Tongue (tissue), 2 donors: ENCODE measurements around the gene HES2. TPM values are rescaled to one million over a fixed set of nuclear protein-coding genes. Genes with fewer than 3 reads are reported as not detected.
"Not testable (repeated sequence)": the region's sequence is repeated elsewhere in the genome, so short reads cannot be mapped to it uniquely, and the experiment has no call there.

Experiments used
- DNase-seq: peaks from one replicate; pipeline ENCODE4 v3.0.0-alpha.2; 2015
- total RNA-seq: library from RNA; depleted of rRNA; stranded (reverse); fragments of >200 nt; gene quantifications from one replicate; pipeline ENCODE4 v1.2.3, GENCODE V29; 2014

The HES2 gene
- total RNA-seq, 1 donor from 2014 or later = 3.2 TPM

DNA sequence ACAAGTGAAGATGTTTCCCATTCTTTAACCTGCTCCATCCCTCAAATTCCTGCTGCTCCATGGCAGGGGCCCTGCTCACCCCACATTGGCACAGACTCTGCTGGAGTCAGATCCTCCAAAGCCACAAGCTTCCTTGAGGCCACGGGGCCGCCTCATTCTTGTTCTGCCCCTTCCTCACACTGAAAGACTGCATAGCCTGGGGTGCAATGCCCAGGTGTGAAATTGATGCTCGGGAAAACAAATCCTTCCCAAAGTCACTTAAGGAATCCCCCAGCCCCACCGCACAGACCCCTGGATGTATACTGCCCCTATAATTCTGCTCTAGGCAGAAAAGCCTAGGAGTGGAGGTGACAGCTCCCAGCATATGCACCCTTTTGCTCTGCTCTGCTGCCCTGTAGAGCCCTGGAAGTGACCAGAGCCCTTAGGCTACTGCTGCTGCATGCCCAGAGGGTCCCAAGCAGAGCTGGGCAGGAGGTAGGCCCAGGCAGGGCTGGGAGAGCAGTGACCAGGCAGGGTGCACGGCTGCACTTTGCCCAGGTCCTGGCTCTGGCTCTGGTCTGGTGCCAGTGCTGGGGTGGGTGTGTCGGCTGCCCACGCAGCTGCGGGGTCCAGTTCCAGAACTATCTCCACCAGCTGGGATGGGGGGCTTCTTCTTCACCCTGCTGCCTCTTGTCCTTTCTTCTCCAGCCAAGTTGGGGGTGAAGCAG, 1.6 kb downstream of the HES2 start:
- DNase-seq = no peak

DNA sequence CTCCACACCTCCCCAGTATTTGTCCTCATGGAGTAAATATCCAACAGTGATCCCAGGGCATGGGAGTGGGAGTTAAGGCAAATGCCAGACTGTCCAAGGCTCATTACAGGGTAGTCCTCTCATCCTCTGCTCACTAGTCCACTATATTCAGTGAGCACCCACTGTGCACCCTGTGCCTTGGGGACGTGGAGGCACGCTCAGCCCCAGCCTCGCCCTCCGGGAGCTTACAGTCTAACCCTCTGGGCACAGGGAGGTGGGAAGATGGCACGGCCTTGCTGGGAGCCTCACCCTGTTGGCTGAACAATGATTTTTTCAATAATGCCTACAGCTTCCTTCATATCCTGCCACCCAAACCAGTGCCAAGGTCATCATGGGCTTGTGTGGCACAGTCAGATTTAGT, 2.8 kb downstream of the HES2 start:
- no peak for DNase-seq

DNA sequence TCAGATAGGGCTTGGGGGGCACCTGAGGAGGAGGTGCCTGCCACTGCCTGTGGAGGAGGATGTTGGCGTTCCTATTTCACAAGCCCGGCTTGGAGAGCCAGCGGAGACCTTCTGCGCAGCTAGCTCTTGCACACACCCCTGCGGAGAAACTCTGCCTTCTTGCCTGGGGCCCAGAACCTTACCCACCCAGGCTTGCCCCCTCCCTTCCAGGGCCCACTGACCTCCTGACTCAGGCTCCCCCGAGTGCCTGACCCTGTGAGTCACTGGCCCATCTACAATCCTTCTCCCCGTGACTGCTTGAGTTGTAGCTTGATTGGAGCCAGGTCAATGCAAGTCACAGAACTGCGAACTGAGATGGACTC, 3.4 kb downstream of the HES2 start:
- DNase-seq = no peak

DNA sequence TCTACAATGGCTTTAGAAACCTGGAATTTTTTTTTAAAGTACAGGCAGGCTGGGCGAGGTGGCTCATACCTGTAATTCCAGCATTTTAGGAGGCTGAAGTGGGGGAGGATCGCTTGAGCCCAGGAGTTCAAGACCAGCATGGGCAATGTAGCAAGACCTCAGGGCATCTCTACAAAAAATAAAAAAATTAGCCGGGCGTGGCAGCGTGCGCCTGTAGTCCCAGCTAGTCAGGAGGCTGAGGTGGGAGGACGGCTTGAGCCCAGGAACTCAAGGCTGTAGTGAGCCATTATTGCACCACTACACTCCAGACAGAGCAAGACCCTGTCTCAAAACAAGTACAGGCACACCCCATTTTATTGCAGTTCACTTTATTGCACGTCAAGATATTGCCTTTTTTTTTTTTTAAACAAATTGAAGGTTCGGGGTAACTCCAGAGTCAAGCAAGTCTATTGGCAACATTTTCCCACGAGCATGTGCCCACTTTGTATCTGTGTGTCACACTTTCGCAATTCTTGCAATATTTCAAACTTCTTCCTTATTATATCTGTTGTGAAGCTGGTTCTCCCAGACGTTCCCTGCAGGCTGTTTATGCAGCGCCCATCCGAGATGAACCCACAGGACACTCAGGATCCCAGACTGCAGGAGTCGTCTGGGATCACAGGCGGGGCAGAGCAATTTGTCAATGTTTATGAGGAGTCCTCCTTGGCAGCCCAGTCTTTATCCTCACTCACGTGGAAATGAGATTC, 4.7 kb downstream of the HES2 start:
- no peak for DNase-seq

DNA sequence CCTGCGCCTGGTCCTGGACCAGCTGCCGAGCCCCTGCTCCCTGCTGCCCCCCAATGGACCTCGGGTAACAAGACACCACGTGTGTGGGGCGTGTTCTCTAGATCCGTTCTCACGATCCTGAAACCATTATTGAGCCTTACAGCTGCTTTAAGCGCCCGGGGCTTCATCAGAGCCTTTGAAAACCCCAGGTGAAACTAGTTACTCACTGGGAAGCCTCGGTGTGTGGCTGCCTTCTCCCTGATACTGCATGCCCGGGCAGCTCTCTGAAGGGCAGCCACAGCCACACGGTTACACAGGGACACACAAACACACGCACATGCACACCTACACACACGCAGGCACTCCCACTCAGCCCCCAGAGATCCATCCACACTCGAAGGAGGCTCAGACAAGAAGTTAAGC, 5.3 kb downstream of the HES2 start:
- peak; percentile 69 for DNase-seq

DNA sequence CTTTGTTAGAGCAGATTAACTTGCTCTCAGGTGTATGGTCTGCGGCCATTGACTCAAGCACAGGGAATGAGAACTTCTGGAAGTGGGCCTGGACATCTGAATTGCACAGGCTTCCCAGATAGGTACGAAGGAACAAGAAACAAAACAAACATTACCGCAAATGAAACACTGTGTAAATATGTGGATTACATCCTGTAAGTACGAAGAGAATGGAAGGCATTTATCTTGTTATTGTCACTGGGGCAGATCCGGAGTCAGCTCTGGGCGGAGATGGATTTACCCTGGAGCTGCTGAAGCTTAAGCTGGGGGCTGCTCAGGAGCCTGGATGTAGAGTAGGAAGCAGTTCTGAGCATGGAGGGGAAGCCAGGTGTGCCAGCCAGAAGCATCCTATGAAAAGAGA, 6.8 kb downstream of the HES2 start:
- DNase-seq = peak; percentile 16

DNA sequence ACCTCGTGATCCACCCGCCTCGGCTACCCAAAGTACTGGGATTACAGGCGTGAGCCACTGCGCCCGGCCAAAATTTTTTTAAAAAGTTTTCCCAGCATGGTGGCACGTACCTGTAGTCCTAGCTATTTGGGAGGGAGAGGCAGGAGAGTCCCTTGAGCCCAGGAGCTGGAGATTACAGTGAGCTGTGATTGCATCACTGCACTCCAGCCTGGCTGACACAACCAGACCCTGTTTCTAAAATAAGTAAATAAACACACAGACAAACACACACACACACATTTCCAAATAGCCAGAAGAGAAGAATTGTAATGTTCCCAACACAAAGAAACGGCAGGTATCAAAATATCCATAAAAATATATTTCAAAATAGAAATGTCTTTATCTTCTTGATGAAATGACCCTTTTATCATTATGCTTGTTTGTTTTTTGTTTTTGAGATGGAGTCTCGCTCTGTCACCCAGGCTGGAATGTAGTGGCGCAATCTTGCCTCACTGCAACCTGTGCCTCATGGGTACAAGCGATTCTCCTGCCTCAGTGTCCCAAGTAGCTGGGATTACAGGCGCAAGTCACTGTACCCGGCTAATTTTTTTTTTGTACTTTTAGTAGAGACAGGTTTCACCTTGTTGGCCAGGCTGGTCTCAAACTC, 9.3 kb downstream of the HES2 start:
- no peak for DNase-seq

DNA sequence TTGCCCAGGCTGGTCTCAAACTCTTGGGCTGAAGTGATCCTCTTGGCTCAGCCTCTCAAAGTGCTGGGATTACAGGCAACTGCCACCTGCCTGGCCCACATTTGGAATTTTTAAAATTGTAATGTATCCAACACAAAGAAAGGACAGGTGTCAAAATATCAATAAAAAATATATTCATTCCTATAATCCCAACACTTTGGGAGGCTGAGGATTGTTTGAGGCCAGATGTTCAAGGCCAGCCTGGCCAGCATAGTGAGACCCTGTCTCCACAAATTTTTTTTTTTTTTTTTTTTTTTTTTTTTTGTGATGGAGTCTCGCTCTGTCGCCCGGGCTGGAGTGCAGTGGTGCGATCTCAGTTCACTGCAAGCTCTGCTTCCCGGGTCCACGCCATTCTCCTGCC, 10.0 kb downstream of the HES2 start:
- DNase-seq = no peak

DNA sequence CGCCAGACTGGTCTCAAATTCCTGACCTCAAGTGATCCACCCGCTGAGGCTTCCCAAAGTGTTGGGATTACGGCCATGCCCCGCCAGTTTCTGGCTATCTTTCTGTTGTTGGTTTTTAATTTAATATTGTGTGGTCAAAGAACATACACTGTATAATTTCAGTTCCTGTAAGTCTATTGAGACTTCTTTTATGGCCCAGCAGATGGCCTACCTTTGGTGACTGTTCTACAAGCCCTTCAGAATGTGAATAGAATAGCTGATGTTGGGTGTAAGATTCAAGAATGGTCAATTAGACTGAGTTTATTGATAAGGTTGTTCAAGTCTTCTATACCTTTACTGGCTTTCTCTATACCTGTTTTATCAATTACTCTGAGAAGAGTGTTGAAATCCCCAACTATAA, 10.7 kb downstream of the HES2 start:
- no peak for DNase-seq

DNA sequence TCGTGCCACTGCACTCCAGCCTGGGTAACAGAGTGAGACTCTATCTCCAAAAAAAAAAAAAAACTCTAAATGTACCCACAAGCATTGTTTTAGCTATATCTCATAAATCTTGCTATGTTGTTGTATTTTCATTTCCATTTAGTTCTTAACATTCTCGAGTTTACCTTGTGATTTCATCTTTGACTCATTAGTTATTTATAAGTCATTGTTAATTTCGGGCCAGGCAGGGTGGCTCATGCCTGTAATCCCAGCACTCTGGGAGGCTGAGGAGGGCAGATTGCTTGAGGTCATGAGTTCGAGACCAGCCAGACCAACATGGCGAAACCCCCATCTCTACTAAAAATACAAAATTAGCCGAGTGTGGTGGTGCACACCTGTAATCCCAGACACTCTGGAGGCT, 11.7 kb downstream of the HES2 start:
- DNase-seq = no peak

DNA sequence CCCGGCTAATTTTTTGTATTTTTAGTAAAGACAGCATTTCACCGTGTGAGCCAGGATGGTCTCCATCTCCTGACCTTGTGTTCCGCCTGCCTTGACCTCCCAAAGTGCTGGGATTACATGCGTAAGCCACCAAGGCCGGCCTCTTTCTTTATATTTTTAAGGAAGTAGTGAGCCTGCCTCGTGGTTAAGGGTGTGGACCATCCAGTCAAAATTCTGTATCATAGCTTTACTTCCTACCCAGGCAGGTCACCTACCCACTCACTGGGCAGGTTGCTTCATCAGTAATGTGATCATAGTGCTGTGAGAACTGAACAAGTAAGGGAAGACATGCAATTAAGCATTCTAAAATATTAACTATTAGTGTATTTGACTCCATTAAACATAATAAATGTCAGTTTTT, 18.0 kb downstream of the HES2 start:
- no peak for DNase-seq

DNA sequence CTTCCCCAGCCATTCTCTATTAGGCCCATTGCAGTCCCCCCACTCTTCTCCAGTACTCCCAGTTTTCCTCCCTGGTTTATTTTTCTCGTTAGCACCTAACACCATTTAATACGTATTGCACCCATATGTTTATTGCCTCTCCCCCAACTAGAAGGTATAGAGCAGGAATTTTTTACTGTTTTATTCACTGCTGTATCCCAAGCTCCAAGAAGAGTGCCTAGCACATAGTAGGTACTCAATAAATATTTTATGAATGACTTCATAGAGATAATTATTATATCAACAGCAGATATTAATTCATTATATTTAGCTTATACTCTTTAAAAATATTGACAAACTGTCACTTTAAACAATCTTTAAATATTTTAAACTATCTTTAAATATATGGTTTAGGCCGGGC, 20.4 kb downstream of the HES2 start:
- DNase-seq = no peak

DNA sequence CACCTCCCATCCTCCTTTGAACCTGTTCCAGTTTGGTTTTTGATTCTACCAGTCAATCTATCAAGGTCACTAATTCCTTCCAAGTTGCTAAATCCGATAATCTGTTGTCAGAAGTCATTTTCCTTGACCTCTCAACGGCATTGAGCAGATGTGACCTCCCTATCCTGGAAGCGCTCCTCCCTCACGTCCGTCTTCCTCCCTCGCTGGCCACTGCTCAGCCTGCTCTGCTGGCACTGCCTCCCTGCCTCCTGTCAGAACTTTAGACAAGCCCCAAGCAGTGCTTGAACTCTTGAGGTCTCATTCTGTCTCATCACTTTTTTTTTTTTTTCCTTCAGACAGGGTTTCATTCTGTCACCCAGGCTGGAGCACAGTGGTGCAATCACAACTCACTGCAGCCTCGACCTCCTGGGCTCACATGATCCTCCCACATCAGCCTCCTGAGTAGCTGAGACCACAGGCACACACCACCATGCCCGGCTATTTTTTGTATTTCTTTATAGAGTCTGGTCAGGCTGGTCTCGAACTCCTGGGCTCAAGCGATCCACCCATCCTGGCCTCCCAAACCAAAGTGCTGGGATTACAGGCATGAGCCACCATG, 21.8 kb downstream of the HES2 start:
- no peak for DNase-seq

DNA sequence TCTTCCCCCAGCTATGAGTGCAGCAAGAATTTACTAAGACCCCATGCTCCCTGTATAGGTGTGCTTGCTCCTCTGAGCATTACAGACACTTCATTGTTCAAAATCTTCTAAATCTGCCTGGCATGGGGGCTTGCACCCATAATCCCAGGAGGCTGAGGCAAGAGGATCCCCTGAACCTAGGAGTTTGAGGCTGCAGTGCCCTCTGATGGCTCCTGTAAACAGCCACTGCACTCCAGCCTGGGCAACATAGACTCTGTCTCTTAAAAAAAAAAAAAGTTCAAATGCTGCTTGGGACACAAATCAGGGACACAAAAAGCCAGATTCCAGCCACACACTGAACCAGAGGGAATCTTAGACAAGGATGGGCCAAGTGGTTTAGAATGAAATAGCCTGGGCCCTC, 22.7 kb downstream of the HES2 start:
- no peak for DNase-seq

DNA sequence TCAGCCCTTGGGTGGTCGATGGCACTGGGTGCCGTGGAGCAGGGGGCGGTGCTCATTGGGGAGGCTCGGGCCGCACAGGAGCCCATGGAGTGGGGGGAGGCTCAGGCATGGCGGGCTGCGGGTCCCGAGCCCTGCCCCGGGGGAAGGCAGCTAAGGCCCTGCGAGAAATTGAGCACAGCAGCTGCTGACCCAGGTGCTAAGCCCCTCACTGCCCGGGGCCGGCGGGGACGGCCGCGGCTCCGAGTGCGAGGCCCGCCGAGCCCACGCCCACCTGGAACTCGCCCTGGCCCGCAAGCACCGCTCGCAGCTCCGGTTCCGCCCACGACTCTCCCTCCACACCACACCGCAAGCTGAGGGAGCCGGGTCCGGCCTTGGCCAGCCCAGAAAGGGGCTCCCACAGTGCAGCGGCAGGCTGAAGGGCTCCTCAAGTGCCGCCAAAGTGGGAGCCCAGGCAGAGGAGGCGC, 23.9 kb downstream of the HES2 start:
- DNase-seq = not testable (repeated sequence)

DNA sequence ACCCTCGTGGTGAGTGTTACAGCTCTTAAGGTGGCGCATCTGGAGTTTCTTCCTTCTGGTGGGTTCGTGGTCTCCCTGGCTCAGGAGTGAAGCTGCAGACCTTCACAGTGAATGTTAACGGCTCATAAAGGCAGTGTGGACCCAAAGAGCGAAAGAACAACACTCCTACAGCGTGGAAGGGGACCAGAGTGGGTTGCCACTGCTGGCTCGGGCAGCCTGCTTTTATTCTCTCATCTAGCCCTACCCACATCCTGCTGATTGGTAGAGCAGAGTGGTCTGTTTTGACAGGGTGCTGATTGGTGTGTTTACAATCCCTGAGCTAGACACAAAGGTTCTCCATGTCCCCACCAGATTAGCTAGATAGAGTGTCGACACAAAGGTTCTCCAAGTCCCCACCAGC, 24.6 kb downstream of the HES2 start:
- not testable (repeated sequence) for DNase-seq

DNA sequence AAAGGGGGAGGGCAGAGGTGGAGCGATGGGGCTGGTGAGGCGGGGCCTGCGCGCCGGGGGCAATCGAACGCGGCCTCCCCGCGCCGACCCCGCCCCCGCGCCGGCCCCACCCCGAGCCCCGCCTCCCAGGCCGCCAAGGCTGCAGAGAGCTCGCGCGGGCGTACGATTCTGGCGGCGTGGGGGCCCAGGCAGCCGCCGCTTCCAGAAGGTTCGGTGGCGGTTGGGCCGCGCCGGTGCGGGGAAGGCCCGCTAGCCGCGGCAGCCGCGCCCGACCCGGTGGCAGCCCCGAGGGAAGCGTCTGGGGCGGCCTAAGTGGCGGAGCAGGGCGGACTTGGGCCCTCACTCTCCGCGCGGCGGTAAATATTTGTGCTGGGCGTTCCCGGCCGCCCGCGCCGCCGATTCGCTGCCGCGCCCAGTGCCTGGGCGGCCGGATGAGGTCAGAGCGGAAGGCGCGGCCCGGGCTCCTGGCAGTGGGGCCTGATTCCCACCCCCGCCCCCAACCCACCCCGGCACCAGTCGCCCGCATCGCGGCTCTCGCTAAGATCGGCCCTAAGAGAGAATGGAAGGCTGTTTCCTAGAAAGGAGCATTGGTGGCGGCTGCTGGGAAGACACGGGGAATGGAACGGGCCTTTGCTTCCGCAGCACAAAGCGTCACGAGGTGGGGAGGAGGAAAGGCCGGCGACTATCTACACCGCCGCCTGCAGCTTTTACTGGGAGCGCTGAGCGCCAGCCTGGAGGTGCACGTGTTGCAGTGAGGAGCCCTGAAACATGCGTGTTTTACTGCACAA, 26.1 kb downstream of the HES2 start, which contains the start of gene ACOT7:
Gene ACOT7 (minus strand): TSS at position 368 of the 788 bp plus-strand sequence. CDS start 368 bp downstream, outside the sequence.
- DNase-seq = peak; percentile 96

DNA sequence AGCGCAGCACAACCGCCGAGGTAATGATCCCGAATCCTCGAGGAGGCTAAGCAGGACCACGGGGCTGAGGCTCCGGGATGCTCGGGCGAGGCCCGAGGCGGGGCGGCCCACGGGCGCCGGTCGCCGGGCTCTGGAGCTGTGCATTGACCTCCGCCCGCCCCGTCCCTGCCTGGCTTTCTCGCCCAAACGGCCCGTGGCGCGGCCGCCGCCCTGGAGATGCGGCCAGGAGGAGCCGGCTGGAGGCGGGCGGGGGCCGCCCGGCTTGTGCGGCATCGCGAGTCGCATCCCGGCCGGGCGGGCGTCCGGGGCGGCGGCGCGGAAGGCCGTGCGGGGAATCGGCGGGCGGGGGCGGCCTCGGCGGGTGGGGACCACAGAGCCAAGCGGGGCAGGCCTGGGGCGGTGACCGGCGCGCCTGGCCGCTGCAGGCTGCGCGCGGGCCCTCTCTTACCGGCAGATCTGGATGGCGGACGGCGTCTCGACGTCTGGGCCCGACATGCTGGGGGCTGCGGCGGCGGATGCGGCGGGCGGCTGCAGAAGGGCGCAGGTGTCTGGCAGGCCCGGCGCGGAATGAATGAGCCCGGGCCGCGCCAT, 26.8 kb downstream of the HES2 start:
- no peak for DNase-seq

DNA sequence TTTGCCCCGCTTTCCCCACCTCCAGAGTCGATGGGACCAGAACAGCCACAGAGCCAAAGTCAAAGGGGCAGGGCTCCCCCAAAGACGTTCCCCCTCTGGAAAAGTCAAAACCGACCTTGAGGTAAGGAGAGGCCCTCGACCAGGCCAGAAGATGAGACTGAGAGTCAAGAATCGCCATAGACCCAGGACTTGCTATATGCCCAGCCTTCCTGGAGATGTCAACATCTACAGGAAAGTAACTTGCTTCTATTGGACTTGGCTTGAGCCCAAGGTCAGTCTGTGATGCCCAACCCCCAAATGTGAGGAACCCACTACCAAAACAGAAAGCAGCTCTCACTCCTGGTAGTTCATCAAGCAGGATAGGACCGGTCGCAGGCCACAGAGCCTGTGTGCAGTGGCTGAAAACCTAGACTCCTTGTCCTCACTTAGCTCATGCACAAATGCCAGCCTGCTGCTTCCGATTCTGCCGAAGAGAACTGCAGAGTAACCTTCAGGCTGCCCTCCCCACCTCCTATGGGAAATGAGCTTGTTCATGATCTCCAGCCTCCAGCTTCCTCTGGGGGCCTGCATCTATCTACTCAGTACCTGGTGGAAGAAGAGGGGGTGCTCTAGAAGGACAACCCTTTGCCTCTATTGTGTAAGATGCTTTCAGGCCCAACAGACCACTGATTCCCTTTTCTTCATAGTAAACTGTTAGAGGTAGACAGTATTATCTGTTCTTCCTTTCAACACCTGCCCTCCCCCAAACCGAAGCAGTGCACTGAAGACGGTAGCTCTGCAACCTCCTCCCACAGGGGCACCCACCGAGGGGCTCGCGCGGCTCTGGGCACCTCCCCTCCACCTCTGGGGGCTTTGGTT, 27.5 kb downstream of the HES2 start:
- peak; percentile 24 for DNase-seq

DNA sequence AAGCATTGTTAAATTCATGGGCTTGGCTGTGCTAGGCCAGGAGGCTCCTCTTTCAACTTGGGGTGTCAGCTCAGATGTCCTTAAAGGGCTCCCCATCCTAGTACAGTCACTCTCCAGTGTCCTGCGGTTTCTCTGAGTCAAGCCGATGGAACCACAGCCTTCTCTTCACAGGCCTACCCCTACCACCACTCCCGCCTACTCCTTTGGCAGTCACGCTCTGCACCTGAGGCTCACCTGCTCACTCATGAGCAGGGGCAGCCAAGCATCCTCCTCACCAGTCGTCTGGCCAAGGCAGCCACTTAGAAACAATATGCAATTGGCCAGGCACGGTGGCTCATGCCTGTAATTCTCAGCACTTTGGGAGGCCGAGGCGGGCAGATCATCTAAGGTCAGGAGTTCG, 29.7 kb downstream of the HES2 start:
- no peak for DNase-seq
